Heart right ventricle (tissue), 16 donors: Measurements from ENCODE around the gene ELL. TPM values are rescaled to one million over a fixed set of nuclear protein-coding genes. Genes with fewer than 3 reads are reported as not detected.

Experiments
- ATAC-seq, 8 donors: fragments of 200-7000 bp; cut with Tn5 transposase; one replicate each; pipeline ENCODE4 v1.9.1; 2020; ENCODE audit warnings: mild to moderate bottlenecking in 8 of 8, moderate library complexity in 8 of 8, moderate number of reproducible peaks in 1 of 8
- DNase-seq, 2 donors: peaks; one replicate each; pipeline ENCODE4 v3.0.0-alpha.2; 2020
- H3K27ac ChIP-seq, 10 donors: fragments of 200-600 bp; sonication (generic) in 2 of 10; one replicate each; pipeline versions ENCODE4 v1.5.0 to v1.8.0; 2020 to 2022; ENCODE audit warnings: mild to moderate bottlenecking in 3 of 10
- H3K27me3 ChIP-seq, 7 donors: fragments of 200-600 bp; one replicate each; pipeline ENCODE4 v1.8.0; 2021 to 2022; ENCODE audit warnings: mild to moderate bottlenecking in 2 of 7
- H3K36me3 ChIP-seq, 9 donors: fragments of 200-600 bp; sonication (generic) in 1 of 9; one replicate each; pipeline versions ENCODE4 v1.5.0 to v1.8.0; 2020 to 2022; ENCODE audit warnings: mild to moderate bottlenecking in 2 of 9
- H3K4me1 ChIP-seq, 9 donors: fragments of 200-600 bp; sonication (generic) in 1 of 9; one replicate each; pipeline versions ENCODE4 v1.5.0 to v1.8.0; 2020 to 2022; ENCODE audit warnings: mild to moderate bottlenecking in 4 of 9
- H3K4me3 ChIP-seq, 10 donors: fragments of 200-600 bp; sonication (generic) in 2 of 10; one replicate each; pipeline versions ENCODE4 v1.5.0 to v1.8.0; 2020 to 2022; ENCODE audit warnings: mild to moderate bottlenecking in 7 of 10, moderate library complexity in 2 of 10
- H3K9me3 ChIP-seq, 11 donors: fragments of 200-600 bp in 10 of 11; sonication (generic) in 2 of 11; one replicate each; pipeline versions ENCODE4 v1.5.0 to v1.8.0; 2013 to 2022; ENCODE audit warnings: mild to moderate bottlenecking in 2 of 11, control low read depth in 1 of 11, moderate library complexity in 1 of 11
- CTCF ChIP-seq, 9 donors: fragments of 200-600 bp; sonication (generic) in 2 of 9; IDR thresholded peaks; one replicate each; pipeline versions ENCODE4 v1.5.0 to v1.8.0; 2021 to 2022; ENCODE audit warnings: antibody characterized with exemption in 9 of 9, mild to moderate bottlenecking in 5 of 9, moderate library complexity in 1 of 9
- WGBS, 2 donors: extraction: QIAGEN DNeasy Blood & Tissue Kit; methylation state at CpG; one replicate each; pipeline ENCODE4 v1.1.7; 2013; ENCODE audit warnings: inconsistent platforms in 1 of 2; 5-methylcytosine and 5-hydroxymethylcytosine counted together
- intact Hi-C, 10 donors: fragments of 100-400 bp; cut with DNase I; formaldehyde crosslinking; loops; one replicate each; pipeline versions ENCODE4 v1.11.1 to v1.14.2; 2022
- polyA plus RNA-seq, 2 donors: library from polyadenylated mRNA; stranded (reverse); fragments of 200-250 nt; gene quantifications; one replicate each; pipeline ENCODE4 v1.2.3, GENCODE V29; 2013
- total RNA-seq, 10 donors: library from RNA; stranded (reverse); fragmentation: NEBNext Ultra II Directional in 3 of 10; extraction: Animal tissue kit (Norgen Biotek cat#: 25700) in 3 of 10; gene quantifications; one replicate each; pipeline versions ENCODE4 v1.2.1 to v1.2.4, GENCODE V29; 2021 to 2023
- donor health status: Arrhythmogenic right ventricular cardiomyopathy.
- donor health status: ischemic (EF 13 %, LVEDD 7.1; RV severe dilation, severe dysfunction).
- donor health status: healthy with polysubstance abuse.
- donor health status: DM: no; HTN: yes; CAD: no.
- donor health status: DM: no; HTN: no; CAD: no.
- donor health status: ischemic (EF 25% LVEDD 6.9; RV normal size, moderate dysfunction).
- donor health status: ischemic (EF 25% LVEDD 5.7; RV mildly dilated, moderate dysfunction).
- donor health status: healthy.
- donor health status: DM: yes; HTN: yes; CAD: no.
- donor health status: Ischemic cardiomyopathy.
- donor health status: ischemic (EF 35%, LVEDD 5.7; RV mildly dilated, moderate dysfunction).
- donor health status: nonischemic (EF 11% LVEDD 7.7; RV severe dilation, severe dysfunction).
- donor health status: DM: yes; HTN: yes; CAD: no.
- donor health status: PGD.
- donor health status: ischemic (EF 29% LVEDD 5.4; RV normal size, mild dysfunction).
- donor health status: nonischemic (EF 23%, LVEDD 6.1; RV moderate dilation, normal function).

The ELL gene
- total and polyA plus RNA-seq, 12 donors = 4.0 to 13.1 (median 6.8) TPM

GRCh38 chr19:18475762-18476331 lies 46.0 kb downstream of the ELL start:
- DNase-seq (no peak), ATAC-seq (no peak)
- Histone ChIP-seq H3K27me3 (no peaks in the 10 kb centered on the region), H3K4me3 (no peak overlapping the region), H3K27ac (peak overlapping the region in 4 of 10 donors; percentile 9 to 96 (median 68)), H3K4me1 (peaks cover 18 to 80% (median 58%) of the 10 kb centered on the region in 9 donors), H3K9me3 (no peaks in the 10 kb centered on the region), H3K36me3 (peaks cover 0 to 34% (median 0%) of the 10 kb centered on the region in 9 donors)
- WGBS, 2 donors = 80 to 82% methylated on average over 19 of the region's 19 CpGs
- intact Hi-C loops = loop anchor here in 1 of 10 donors (5.0 kb wide), 1 partner anchor 81 kb away; the partner anchor contains the start of gene KXD1
- no peak for TF ChIP-seq CTCF (IDR thresholded peaks at IDR 0.05)

- Histone ChIP-seq H3K9me3 (no peaks in the 10 kb centered on the region), H3K27me3 (no peaks in the 10 kb centered on the region), H3K4me1 (peaks cover 13 to 80% (median 58%) of the 10 kb centered on the region in 9 donors), H3K27ac (peak overlapping the region in 3 of 10 donors; percentile 19 to 96 (median 21)), H3K4me3 (no peak overlapping the region), H3K36me3 (peaks cover 0 to 42% (median 0%) of the 10 kb centered on the region in 9 donors)
- 67 to 69% methylated on average over 5 of the region's 5 CpGs for WGBS, 2 donors
- intact Hi-C loops = loop anchor here in 1 of 10 donors (5.0 kb wide), 1 partner anchor 82 kb away; the partner anchor contains the start of gene KXD1
- no peak for TF ChIP-seq CTCF (IDR thresholded peaks at IDR 0.05)
- no peak for DNase-seq
- ATAC-seq = no peak
Observed at GRCh38 chr19:18475004-18475453, 46.8 kb downstream of the ELL start.

- DNase-seq = no peak
- Histone ChIP-seq H3K27me3 (no peaks in the 10 kb centered on the region), H3K36me3 (peaks cover 0 to 44% (median 0%) of the 10 kb centered on the region in 9 donors), H3K4me3 (no peak overlapping the region), H3K9me3 (no peaks in the 10 kb centered on the region), H3K27ac (peak overlapping the region in 3 of 10 donors; percentile 21 to 35 (median 30)), H3K4me1 (peaks cover 16 to 80% (median 58%) of the 10 kb centered on the region in 9 donors)
- intact Hi-C loops = loop anchor here in 3 of 10 donors (5.0 kb wide), 3 partner anchors 38 to 98 kb away; partner anchors contain the start of gene UBA52 (in 2 of the 3)
- no peak for ATAC-seq
- 87 to 89% methylated on average over 13 of the region's 13 CpGs for WGBS, 2 donors
- TF ChIP-seq CTCF (IDR thresholded peaks at IDR 0.05) = no peak
Observed at GRCh38 chr19:18474366-18474887, 47.4 kb downstream of the ELL start.

- Histone ChIP-seq H3K36me3 (peaks cover 0 to 44% (median 0%) of the 10 kb centered on the region in 9 donors), H3K27me3 (no peaks in the 10 kb centered on the region), H3K4me1 (peaks cover 15 to 78% (median 58%) of the 10 kb centered on the region in 9 donors), H3K27ac (peak overlapping the region in 6 of 10 donors; percentile 28 to 62 (median 40)), H3K4me3 (no peak overlapping the region), H3K9me3 (no peaks in the 10 kb centered on the region)
- DNase-seq (no peak), ATAC-seq (no peak)
- WGBS, 2 donors = 95 to 98% methylated on average over 8 of the region's 8 CpGs
- TF ChIP-seq CTCF (IDR thresholded peaks at IDR 0.05) = no peak
- intact Hi-C loops = loop anchor here in 3 of 10 donors (5.0 kb wide), 3 partner anchors 39 to 99 kb away; partner anchors contain the start of gene UBA52 (in 2 of the 3)
Observed at GRCh38 chr19:18473706-18474087, 48.2 kb downstream of the ELL start.
